HG02678 (cell line): ENCODE results near the gene TYROBP.
"Not testable (repeated sequence)": the region's sequence is repeated elsewhere in the genome, so short reads cannot be mapped to it uniquely, and the experiment has no call there.

Experiments
- ATAC-seq: cut with Tn5 transposase; IDR thresholded peaks from one replicate; pipeline ENCODE4 v1.9.1; 2021; ENCODE audit warnings: mild to moderate bottlenecking, moderate library complexity; ENCODE audit not compliant: unreplicated experiment

The TYROBP gene

DNA sequence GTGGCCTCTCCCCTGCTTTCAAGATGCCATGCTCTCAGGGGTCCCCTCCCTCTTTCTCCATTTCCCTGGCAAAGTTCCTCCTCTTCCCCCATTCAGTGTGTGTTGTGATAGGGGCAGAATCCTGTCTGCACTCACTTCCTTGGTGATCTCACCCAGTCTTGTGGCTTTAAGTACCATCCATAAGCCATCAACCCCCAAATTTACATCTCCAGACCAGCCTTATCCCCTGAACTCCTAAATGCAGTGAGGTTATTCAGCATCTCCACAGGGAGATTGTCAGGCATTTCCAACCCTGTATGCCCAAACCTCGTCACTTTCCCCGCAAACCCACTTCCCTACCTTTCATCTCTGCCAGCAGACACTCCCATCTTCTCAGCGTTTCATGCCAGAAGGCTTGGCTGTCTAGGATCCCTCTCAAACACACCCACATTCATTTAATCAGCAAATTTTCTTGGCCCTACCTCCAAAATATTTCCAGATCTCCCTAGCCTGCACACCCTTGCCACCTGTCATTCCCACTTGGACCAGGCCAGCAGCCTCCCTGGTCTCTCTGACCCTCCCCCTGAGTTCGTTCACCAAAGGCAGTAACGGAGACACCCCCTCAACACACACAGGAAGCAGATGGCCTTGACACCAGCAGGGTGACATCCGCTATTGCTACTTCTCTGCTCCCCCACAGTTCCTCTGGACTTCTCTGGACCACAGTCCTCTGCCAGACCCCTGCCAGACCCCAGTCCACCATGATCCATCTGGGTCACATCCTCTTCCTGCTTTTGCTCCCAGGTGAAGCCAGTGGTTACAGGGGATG is 6.0 kb downstream of the TYROBP start, which contains the start of gene HCST:
HCST (plus strand) TSS at position 676 of the 808 bp plus-strand sequence; CDS start at position 741, 65 bp downstream.
- ATAC-seq = no peak

GRCh38 chr19:35901055-35901644 is 6.9 kb downstream of the TYROBP start:
- ATAC-seq = no peak

DNA sequence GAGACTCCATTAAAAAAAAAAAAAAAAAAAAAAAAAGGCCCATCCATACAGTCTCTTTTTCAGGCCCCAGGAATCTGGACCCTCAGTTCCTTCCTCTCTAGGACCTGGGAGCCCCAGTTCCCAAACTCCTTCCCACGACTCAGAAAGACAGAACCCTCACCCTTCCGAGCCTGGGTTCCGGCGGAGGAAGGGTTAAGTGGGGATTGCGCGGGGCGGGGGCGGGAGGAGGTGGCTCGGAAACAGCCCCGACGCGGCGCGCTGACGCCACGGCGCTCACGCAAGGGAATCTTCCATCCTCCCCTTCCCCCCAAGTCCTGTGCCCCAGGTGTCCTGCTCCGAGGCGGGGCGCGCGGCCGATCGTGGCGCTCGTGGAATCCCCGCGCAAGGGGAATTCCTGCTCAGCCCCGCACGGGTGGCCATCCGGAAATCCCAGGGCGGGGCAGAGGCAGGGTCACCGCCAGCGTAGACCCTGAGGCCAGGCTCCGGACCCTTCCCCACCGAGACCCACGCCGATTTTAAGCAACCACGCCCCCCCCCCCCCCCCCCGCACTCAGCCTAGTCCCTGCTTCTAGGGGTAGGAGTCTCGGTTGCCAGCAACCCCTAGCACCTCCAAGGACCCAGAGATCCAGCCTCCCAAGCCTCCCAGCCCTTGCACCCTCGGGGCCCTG is 8.4 kb downstream of the TYROBP start:
- ATAC-seq = peak; percentile 50

DNA sequence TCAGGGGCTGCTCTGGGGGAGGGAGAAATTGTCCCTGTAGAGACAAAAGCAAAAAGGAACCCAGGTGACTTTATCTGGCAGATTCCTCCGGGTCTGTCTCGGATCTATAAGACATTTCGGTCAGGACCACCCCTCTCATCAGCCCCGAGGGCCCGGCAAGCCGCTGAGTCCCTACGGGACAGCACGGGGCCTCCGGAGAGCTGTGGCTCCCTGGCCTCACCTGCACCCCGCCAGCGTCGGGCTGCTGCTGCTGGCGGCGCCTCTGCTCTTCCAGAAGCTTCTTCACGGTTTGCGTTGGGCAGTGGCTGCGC is 9.6 kb downstream of the TYROBP start:
- no peak for ATAC-seq

DNA sequence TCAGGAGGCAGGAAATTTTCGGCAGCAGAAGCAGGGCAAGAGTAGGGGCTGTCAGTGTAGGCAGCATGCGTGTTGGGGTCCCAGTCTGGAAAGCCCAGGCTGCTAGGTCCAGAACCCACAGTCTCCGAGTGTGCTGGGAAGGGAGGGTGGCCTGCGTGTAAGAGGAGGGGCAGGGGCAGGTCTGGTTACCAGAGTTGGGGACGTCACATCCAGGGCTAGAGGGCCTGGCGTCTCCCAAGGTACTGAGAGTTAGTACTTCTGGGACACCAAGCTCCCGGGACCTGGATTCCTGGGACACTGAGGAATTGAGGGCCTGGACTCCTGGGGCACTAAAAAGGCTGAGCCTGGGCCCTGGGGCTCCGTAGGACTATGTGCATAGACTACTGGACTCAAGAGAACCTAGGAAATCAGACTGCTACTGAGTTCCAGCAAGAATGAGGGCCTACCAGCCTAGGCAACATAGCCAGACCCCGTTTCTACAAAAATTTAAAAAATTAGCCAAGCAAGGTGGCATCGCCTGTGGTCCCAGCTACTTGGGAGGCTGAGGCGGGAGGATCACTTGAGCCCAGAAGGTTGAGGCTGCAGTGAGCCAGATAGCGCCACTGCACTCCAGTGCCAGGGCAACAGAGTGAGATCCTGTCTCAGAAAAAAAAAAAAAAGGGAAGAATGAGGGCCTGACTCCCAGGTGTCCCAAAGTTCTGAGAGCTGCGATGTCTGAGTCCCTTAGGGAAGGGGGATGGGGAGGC is 10.2 kb downstream of the TYROBP start:
- no peak for ATAC-seq

GRCh38 chr19:35896643-35897040 is 11.5 kb downstream of the TYROBP start:
- ATAC-seq = no peak

DNA sequence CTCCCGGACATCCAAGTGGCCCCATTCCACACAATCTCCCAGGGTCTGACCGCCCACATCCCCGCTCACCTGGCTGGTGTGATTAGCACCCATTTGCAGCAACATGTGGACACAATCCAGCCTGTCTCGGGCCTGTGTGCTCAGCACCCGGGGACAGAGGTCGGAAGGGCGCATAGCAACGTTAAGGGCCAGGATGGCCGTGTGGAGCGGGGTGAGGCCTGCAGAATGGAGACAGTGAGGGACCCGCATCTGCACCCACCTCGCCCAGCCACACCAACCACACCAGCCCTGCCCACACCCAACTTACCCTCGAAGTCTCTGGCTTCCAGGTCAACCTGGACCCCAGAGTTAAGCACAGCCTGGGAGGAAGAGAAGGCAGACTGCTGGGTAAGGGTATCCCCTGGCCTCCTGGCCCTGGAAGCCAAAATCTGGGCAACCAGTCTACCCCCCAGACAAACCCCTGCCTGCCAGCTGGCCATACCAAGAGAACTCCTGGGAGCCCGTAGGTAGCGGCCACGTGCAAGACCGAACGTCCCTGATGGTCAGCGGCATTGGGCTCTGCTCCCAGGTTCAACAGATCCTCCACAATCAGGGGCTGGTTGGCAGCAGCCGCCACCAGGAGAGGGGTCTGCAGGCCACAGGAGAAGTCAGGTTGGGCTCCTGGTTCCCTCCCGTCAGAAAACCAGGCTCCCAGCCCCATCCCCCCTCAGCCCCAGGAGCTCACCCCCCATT is 12.0 kb downstream of the TYROBP start:
- ATAC-seq = no peak

GRCh38 chr19:35894342-35894741 is 13.8 kb downstream of the TYROBP start:
- no peak for ATAC-seq

GRCh38 chr19:35891819-35892218 is 16.3 kb downstream of the TYROBP start:
- not testable (repeated sequence) for ATAC-seq

GRCh38 chr19:35890113-35890650 is 17.9 kb downstream of the TYROBP start:
- ATAC-seq = no peak

DNA sequence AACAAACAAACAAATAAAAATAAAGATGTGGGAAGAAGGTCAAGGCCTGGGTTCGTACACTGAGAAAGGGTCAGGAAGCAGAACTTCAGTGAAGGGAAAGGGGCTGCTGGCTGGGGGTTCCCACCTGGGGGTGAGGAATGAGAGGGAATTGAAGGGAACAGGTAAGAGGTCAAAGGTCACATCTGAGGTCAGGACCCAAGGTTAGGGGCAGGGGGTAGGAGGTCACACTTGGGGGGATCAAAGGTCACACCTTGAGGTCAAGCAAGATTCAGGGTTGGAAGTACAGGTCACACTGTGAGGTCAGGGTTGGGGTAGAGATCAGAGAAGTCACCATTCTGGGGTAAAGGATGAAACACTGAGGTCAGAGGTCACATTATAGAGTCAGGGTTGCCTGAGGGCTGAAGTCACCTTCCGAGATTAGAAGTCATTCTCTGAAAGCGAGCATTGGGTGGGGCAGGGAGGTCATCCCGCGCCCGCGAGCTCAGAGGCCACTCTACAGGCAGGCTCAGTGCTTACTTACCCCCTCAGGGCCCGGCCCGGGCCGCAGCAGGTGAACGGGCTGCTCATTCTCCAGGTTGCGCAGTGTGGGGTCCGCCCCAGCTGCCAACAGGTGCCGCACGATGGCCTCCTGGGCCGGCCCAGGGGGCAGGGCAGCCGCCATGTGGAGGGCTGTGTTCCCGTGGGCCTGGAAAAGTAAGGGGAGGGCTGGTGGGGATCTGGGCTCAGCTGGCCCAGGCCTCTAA is 18.6 kb downstream of the TYROBP start:
- no peak for ATAC-seq

GRCh38 chr19:35888398-35888797 is 19.7 kb downstream of the TYROBP start:
- no peak for ATAC-seq

DNA sequence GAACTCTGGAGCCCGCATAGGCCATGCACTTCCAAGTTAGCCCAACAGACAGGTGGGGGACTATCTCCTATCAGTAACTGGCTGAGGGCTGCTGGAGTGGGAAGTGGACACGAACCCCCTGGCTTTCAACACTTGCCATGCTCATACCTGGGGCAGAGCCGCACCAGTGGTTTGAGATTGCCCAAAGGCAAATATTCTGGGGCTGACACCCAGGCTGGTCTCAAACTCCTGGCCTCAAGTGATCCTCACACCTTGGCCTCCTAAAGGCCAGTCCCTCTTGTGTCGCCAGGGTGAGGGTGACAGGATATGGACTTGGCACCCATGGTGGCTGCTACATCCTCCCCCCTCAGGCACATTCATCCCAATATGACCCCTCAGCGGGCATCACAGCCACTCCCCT is 20.9 kb downstream of the TYROBP start:
- ATAC-seq = no peak

DNA sequence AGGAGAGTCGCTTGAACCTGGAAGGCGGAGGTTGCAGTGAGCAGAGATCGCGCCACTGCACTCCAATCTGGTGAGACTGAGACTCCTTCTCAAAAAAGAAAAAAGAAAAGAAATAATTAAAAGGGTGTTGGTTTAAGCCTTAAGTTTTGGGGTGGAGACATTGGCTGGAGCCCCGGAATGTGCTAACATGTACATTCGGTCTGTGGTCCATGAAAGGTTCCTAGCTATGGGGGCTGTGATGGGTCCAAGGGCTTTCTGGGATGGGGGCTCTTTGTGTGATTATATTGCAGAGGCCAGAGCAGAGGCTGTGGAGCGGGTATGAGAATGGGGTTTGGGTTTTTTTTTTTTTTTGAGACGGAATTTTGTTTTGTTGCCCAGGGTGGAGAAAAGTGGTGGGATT is 22.2 kb downstream of the TYROBP start:
- no peak for ATAC-seq

DNA sequence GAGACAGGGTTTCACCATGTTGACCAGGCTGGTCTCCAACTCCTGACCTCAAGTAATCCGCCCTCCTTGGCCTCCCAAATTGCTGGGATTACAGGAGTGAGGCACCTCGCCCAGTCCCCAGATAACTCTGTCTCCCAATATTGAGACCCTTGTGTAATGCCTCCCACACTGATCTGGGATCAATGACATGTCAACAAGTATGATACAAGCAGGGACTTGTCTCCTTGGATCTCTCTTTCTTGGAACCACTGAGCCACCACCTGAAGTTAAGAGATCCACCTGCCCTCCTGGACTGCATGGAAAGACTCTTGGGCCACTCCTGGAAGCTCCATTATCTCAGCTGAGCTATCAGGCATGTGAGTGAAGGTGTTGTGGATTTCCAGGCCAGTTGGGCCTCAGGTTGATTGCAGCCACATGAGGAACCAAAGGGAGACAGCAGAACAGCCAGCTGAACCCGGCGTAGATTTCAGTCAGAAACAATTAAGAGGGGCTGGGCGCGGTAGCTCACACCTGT is 22.8 kb downstream of the TYROBP start:
- ATAC-seq = no peak

DNA sequence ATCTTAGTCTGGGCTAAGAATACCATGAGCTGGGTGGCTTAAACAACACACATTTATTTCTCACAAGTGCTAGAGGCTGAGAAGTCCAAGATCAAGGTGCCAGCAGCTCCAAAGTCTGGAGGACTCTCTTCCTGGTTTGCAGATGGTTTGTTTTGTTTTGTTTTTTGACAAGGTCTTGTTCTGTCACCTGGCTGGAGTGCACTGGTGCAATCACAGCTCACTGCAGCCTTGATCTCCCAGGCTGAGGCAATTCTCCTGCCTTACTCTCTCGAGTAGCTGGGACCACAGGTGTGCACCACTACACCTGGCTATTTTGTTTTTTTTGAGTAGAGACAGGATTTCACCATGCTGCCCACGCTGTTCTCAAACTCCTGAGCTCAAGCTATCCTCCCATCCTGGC is 24.2 kb downstream of the TYROBP start:
- ATAC-seq = no peak

GRCh38 chr19:35882114-35882832 is 25.8 kb downstream of the TYROBP start:
- no peak for ATAC-seq

DNA sequence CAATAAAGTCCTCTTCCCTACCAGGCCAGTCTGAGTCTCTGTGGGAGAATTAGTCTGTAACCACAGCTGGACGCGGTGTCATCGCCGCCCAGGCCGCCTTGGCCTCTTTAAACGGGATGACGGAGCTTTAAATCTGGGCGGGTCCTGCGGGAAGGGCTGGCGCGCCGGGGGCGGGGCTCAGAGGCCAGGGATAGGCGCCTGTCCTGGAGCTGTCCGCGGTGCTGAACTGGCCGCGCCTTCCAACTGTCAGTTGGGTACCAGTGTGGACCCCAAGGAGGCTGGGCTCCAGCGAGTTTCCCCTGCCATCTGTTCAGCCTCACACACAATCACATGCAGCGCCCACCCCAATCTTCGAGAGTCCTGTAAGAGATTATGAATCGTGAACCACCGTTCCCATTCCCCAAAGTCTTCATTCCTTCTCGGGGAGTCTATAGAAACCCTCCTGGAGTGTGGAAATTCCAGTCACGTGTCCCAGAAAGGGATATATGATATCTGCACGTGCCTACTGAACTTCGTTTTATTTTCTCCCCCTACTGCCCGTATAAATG is 28.3 kb downstream of the TYROBP start:
- no peak for ATAC-seq

DNA sequence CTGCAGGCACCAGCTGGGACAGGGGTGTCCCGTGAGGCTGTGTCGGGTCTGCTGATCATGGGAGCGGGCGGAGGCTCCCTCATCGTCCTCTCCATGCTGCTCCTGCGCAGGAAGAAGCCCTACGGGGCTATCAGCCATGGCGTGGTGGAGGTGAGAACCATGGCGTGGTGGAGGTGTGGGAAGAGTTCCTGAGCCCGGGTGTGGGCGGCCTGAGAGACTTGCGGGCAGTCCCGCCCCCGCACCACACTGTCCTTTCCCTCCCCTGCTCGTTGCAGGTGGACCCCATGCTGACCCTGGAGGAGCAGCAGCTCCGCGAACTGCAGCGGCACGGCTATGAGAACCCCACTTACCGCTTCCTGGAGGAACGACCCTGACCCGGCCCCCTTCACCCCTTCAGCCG is 29.0 kb downstream of the TYROBP start:
- no peak for ATAC-seq
